DOHH2 (cell line): ENCODE results near the gene USP40.
A peak's percentile ranks its signal among the peaks of the same experiment; 100 is the strongest.

ENCODE experiments used
- H3F3A ChIP-seq: fragments of 200-600 bp; sonication (generic), shearing (Covaris generic); 2 replicates; pipeline ENCODE4 v1.6.0; 2016; ENCODE audit warnings: antibody characterized with exemption, mild to moderate bottlenecking; ENCODE audit not compliant: control insufficient read depth, insufficient read depth
- H3K27ac ChIP-seq: fragments of 200-600 bp; sonication (generic); 2 replicates; pipeline ENCODE4 v1.5.1; 2014; ENCODE audit warnings: low read depth, mild to moderate bottlenecking, low read length, moderate library complexity
- H3K27me3 ChIP-seq: fragments of 200-600 bp; sonication (generic); 2 replicates; pipeline ENCODE4 v1.6.1; 2014; ENCODE audit warnings: mild to moderate bottlenecking, low read length, mixed read lengths; ENCODE audit not compliant: control insufficient read depth
- H3K36me3 ChIP-seq: fragments of 200-600 bp; sonication (generic); 2 replicates; pipeline ENCODE4 v1.6.1; 2014; ENCODE audit warnings: mild to moderate bottlenecking, low read length, moderate library complexity, mixed read lengths; ENCODE audit not compliant: control insufficient read depth
- H3K4me1 ChIP-seq: fragments of 200-600 bp; sonication (generic); 2 replicates; pipeline ENCODE4 v1.6.1; 2014; ENCODE audit warnings: mild to moderate bottlenecking, low read length, mixed read lengths; ENCODE audit not compliant: control insufficient read depth
- H3K4me2 ChIP-seq: fragments of 200-600 bp; sonication (generic); 2 replicates; pipeline ENCODE4 v1.6.0; 2014; ENCODE audit warnings: mild to moderate bottlenecking, low read length, moderate library complexity
- H3K4me3 ChIP-seq: fragments of 200-600 bp; sonication (generic); 2 replicates; pipeline ENCODE4 v1.5.1; 2014; ENCODE audit warnings: mild to moderate bottlenecking, low read length, mixed read lengths
- H3K79me2 ChIP-seq: fragments of 200-600 bp; sonication (generic); 2 replicates; pipeline ENCODE4 v1.6.1; 2014; ENCODE audit warnings: mild to moderate bottlenecking, low read length, mixed read lengths; ENCODE audit not compliant: control insufficient read depth
- H3K9me2 ChIP-seq: fragments of 200-600 bp; sonication (generic); replicated peaks from 2 replicates; pipeline ENCODE4 v1.6.1; 2014; ENCODE audit warnings: mild to moderate bottlenecking, low read length, mixed read lengths; ENCODE audit not compliant: control insufficient read depth
- H3K9me3 ChIP-seq: fragments of 200-600 bp; sonication (generic); 2 replicates; pipeline ENCODE4 v1.6.1; 2014; ENCODE audit warnings: antibody characterized with exemption, low read length, mixed read lengths; ENCODE audit not compliant: control insufficient read depth, insufficient read depth
- H4K20me1 ChIP-seq: fragments of 200-600 bp; sonication (generic); 2 replicates; pipeline ENCODE4 v1.6.0; 2014; ENCODE audit warnings: low read depth, mild to moderate bottlenecking, antibody characterized with exemption, low read length, moderate library complexity; ENCODE audit not compliant: control insufficient read depth, insufficient read depth
- EZH2phosphoT487 ChIP-seq: fragments of 200-600 bp; sonication (generic); IDR thresholded peaks from 2 replicates; pipeline ENCODE4 v1.6.1; 2017; ENCODE audit warnings: borderline replicate concordance, mild to moderate bottlenecking, antibody characterized with exemption, low read length, moderate library complexity, mixed read lengths
- TF ChIP-seq, protein P1 (sequence below): fragments of 200-600 bp; sonication (generic); IDR thresholded peaks from one replicate; pipeline ENCODE4 v1.5.1; 2014; ENCODE audit warnings: antibody characterized with exemption, mild to moderate bottlenecking, low read depth, low read length; ENCODE audit not compliant: poor library complexity, severe bottlenecking

The USP40 gene

GRCh38 chr2:233448575-233448974 lies 118.0 kb downstream of the USP40 start:
- Histone ChIP-seq H3K27me3 (no peaks in the 10 kb centered on the region), H3K9me3 (no peaks in the 10 kb centered on the region), H4K20me1 (no peaks in the 10 kb centered on the region), H3K4me2 (no peak overlapping the region), H3K36me3 (peaks cover 76% of the 10 kb centered on the region), H3K9me2 (no peaks in the 10 kb centered on the region), H3F3A (no peaks in the 10 kb centered on the region), H3K4me3 (no peak overlapping the region), H3K4me1 (no peaks in the 10 kb centered on the region), H3K79me2 (no peaks in the 10 kb centered on the region), H3K27ac (no peak overlapping the region)
- TF ChIP-seq EZH2phosphoT487: no peak
- TF ChIP-seq, protein P1, sequence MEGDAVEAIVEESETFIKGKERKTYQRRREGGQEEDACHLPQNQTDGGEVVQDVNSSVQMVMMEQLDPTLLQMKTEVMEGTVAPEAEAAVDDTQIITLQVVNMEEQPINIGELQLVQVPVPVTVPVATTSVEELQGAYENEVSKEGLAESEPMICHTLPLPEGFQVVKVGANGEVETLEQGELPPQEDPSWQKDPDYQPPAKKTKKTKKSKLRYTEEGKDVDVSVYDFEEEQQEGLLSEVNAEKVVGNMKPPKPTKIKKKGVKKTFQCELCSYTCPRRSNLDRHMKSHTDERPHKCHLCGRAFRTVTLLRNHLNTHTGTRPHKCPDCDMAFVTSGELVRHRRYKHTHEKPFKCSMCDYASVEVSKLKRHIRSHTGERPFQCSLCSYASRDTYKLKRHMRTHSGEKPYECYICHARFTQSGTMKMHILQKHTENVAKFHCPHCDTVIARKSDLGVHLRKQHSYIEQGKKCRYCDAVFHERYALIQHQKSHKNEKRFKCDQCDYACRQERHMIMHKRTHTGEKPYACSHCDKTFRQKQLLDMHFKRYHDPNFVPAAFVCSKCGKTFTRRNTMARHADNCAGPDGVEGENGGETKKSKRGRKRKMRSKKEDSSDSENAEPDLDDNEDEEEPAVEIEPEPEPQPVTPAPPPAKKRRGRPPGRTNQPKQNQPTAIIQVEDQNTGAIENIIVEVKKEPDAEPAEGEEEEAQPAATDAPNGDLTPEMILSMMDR: no peak

- H3K4me1 ChIP-seq: peaks cover 3% of the 10 kb centered on the region; the same call in 1 of the 2 replicates
- no peaks in the 10 kb centered on the region for H3K9me3 ChIP-seq
- H3K27me3 ChIP-seq: no peaks in the 10 kb centered on the region
- no peak overlapping the region for H3K4me3 ChIP-seq
- no peaks in the 10 kb centered on the region for H3K79me2 ChIP-seq
- H3F3A ChIP-seq: no peaks in the 10 kb centered on the region
- no peak overlapping the region for H3K4me2 ChIP-seq
- peaks cover 74% of the 10 kb centered on the region for H3K36me3 ChIP-seq
- peaks cover 2% of the 10 kb centered on the region; the same call in 1 of the 2 replicates for H4K20me1 ChIP-seq
- no peak overlapping the region for H3K27ac ChIP-seq
- TF ChIP-seq, protein P1: peak; percentile 49
- no peak for TF ChIP-seq EZH2phosphoT487
- H3K9me2 ChIP-seq: no peaks in the 10 kb centered on the region
Observed at GRCh38 chr2:233448220-233448559, 118.4 kb downstream of the USP40 start.

- Histone ChIP-seq H3K79me2 (no peaks in the 10 kb centered on the region), H3K27me3 (no peaks in the 10 kb centered on the region), H3K4me1 (peaks cover 6% of the 10 kb centered on the region; the same call in 1 of the 2 replicates), H3K9me2 (no peaks in the 10 kb centered on the region), H3K27ac (no peak overlapping the region), H3K4me2 (no peak overlapping the region), H3F3A (no peaks in the 10 kb centered on the region), H3K4me3 (no peak overlapping the region), H4K20me1 (peaks cover 4% of the 10 kb centered on the region; the same call in 1 of the 2 replicates), H3K36me3 (peaks cover 74% of the 10 kb centered on the region), H3K9me3 (no peaks in the 10 kb centered on the region)
- TF ChIP-seq, protein P1: no peak
- TF ChIP-seq EZH2phosphoT487: no peak
Observed at GRCh38 chr2:233447506-233448219, 118.9 kb downstream of the USP40 start.
